Right cardiac atrium (tissue), 5 donors: ENCODE results near the gene KRTAP3-2. TPM values are rescaled to one million over a fixed set of nuclear protein-coding genes. Genes with fewer than 3 reads are reported as not detected.
A peak's percentile ranks its signal among the peaks of the same experiment; 100 is the strongest.

Source experiments
- ATAC-seq, 2 donors: fragments of 200-7000 bp; cut with Tn5 transposase; one replicate each; pipeline versions ENCODE4 v1.8.0 to v1.9.1; 2020; ENCODE audit warnings: moderate library complexity in 2 of 2, mild to moderate bottlenecking in 1 of 2
- DNase-seq, 3 donors: peaks; one replicate each; pipeline ENCODE4 v3.0.0-alpha.2; 2020
- H3K27ac ChIP-seq: one replicate; pipeline ENCODE4 v1.5.1; 2013; ENCODE audit warnings: mild to moderate bottlenecking, low read length, control low read depth, moderate library complexity
- H3K27me3 ChIP-seq: one replicate; pipeline ENCODE4 v1.6.1; 2013; ENCODE audit not compliant: control insufficient read depth, insufficient read depth
- H3K4me1 ChIP-seq: one replicate; pipeline ENCODE4 v1.6.1; 2013; ENCODE audit warnings: low read length; ENCODE audit not compliant: control insufficient read depth, insufficient read depth
- H3K4me3 ChIP-seq: one replicate; pipeline ENCODE4 v1.5.1; 2013; ENCODE audit warnings: low read length, control low read depth
- H3K9me3 ChIP-seq: one replicate; pipeline ENCODE4 v1.6.1; 2013; ENCODE audit warnings: low read length; ENCODE audit not compliant: control insufficient read depth
- WGBS: extraction: QIAGEN DNeasy Blood & Tissue Kit; methylation state at CpG from one replicate; pipeline ENCODE4 v1.1.7; 2013; 5-methylcytosine and 5-hydroxymethylcytosine counted together
- intact Hi-C, 4 donors: fragments of 100-400 bp; cut with DNase I; formaldehyde crosslinking; loops; one replicate each; pipeline versions ENCODE4 v1.11.0 to v1.14.0; 2022 to 2023
- polyA plus RNA-seq: library from polyadenylated mRNA; stranded (reverse); fragments of 200-250 nt; gene quantifications from one replicate; pipeline ENCODE4 v1.2.3, GENCODE V29; 2013
- total RNA-seq, 4 donors: library from RNA; stranded (reverse); fragmentation: NEBNext Ultra II Directional; extraction: Animal tissue kit (Norgen Biotek cat#: 25700); gene quantifications; one replicate each; pipeline ENCODE4 v1.2.1, GENCODE V29; 2021
- donor health status: healthy with polysubstance abuse.
- donor health status: DM: no; HTN: yes; CAD: no.
- donor health status: DM: no; HTN: no; CAD: no.
- donor health status: DM: no; HTN: yes; CAD: no; lungs with severe emphysema.
- donor health status: DM: yes; HTN: yes; CAD: no.

KRTAP3-2 gene
- total and polyA plus RNA-seq, 5 donors, result not detected

GRCh38 chr17:40986920-40987319, 12.8 kb downstream of the KRTAP3-2 start:
- no peak overlapping the region for H3K4me3 ChIP-seq
- H3K27ac ChIP-seq, result no peak overlapping the region
- DNase-seq (no peak), ATAC-seq (no peak)
- H3K27me3 ChIP-seq, result no peaks in the 10 kb centered on the region
- intact Hi-C loops, result no loop called here
- 59% methylated on average over 8 of the region's 8 CpGs for WGBS
- no peaks in the 10 kb centered on the region for H3K4me1 ChIP-seq
- H3K9me3 ChIP-seq, result no peaks in the 10 kb centered on the region

DNA sequence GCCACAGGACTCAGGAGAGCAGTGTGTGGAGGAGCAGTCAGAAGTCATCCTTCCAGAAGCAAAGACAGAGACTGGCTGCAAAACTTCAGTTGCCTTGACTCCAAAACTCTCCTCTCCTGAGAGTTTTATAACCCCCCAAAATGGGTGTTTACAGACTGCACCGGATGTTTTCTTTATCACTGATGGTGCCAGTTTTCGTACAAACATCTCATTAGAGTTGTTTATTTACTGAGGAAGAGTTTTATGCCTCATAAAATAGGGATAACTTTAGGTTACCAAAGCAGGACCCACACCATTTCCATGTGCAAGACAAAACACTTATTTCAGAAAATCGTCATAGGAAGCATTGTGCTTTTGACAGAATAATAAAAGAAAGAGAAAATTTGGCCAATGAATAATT, 15.5 kb downstream of the KRTAP3-2 start, which contains the start of gene KRT40:
Gene KRT40 (minus strand): TSS at position 101 of the 400 bp plus-strand sequence. CDS start 53 bp downstream, at position 48.
- no peak for ATAC-seq
- 65% methylated on average over 3 of the region's 3 CpGs for WGBS
- intact Hi-C loops, result no loop called here

DNA sequence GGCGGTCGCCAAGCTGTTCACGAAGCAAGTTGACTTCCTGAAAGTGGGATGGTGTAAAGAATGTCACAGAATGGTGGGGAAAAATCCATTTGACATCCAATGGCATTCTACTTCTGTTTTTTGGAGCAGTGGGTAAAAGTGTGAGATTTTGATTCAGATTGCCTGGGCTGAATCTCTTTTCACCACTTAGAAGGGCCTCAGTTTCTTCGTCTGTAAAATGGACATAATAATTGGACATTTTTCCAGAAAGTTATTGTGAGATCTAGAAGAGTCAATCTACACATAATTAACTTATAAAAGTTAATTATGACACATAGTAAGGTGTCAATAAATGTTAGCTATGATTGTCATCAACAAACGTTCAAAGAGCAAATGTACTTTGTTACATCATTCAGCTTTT, 18.6 kb downstream of the KRTAP3-2 start:
- 42% methylated on average over 5 of the region's 5 CpGs for WGBS
- no peak for ATAC-seq
- Histone ChIP-seq H3K27me3 (peaks cover 3% of the 10 kb centered on the region), H3K27ac (no peak overlapping the region), H3K4me3 (no peak overlapping the region), H3K4me1 (no peaks in the 10 kb centered on the region), H3K9me3 (no peaks in the 10 kb centered on the region)
- no peak for DNase-seq
- intact Hi-C loops, result no loop called here

More for the DNA sequence above, 15.5 kb downstream of the KRTAP3-2 start, which contains the start of gene KRT40:
- H3K27ac ChIP-seq, result no peak within 1 kb of the TSS
- H3K9me3 ChIP-seq, result no peaks in the 10 kb centered on the region
- H3K27me3 ChIP-seq, result no peaks in the 10 kb centered on the region
- no peak within 1 kb of the TSS for H3K4me3 ChIP-seq
- no peaks in the 10 kb centered on the region for H3K4me1 ChIP-seq
- no peak for DNase-seq

GRCh38 chr17:40980596-40980995, 19.1 kb downstream of the KRTAP3-2 start:
- DNase-seq, result peak in 2 of 3 donors; percentile 13 to 59
- H3K9me3 ChIP-seq, result no peaks in the 10 kb centered on the region
- intact Hi-C loops, result no loop called here
- no peaks in the 10 kb centered on the region for H3K4me1 ChIP-seq
- H3K4me3 ChIP-seq, result no peak overlapping the region
- peaks cover 3% of the 10 kb centered on the region for H3K27me3 ChIP-seq
- 16% methylated on average over 8 of the region's 8 CpGs for WGBS
- ATAC-seq, result no peak
- no peak overlapping the region for H3K27ac ChIP-seq

- intact Hi-C loops, result no loop called here
- Histone ChIP-seq H3K27me3 (peaks cover 3% of the 10 kb centered on the region), H3K9me3 (no peaks in the 10 kb centered on the region), H3K4me3 (no peak overlapping the region), H3K27ac (no peak overlapping the region), H3K4me1 (no peaks in the 10 kb centered on the region)
- WGBS, result 71% methylated on average over 3 of the region's 3 CpGs
- ATAC-seq (no peak), DNase-seq (no peak)
Observed at GRCh38 chr17:40980117-40980516, 19.6 kb downstream of the KRTAP3-2 start.

GRCh38 chr17:40978575-40979151, 21.0 kb downstream of the KRTAP3-2 start:
- WGBS, result 66% methylated on average over 13 of the region's 13 CpGs
- Histone ChIP-seq H3K4me1 (no peaks in the 10 kb centered on the region), H3K27ac (no peak overlapping the region), H3K9me3 (no peaks in the 10 kb centered on the region), H3K27me3 (peaks cover 3% of the 10 kb centered on the region), H3K4me3 (no peak overlapping the region)
- intact Hi-C loops, result no loop called here
- ATAC-seq (no peak), DNase-seq (peak in 1 of 3 donors; percentile 31)

DNA sequence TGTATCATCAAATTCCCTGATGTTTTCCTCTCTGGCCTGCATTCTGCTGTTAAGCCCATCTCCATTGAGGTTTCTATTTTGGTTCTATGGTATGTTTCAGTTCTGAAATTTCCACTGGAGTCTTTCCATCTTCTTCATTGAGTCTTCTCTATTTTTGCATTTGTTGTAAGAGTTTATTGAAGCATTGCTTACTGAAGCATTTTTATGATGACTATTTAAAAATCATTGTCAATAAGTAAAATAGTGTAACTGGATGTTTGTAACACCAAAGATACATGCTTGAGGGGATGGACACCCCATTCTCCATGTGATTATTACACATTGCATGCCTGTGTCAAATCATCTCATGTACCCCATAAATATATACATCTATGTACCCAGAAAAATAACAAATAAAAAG, 24.2 kb downstream of the KRTAP3-2 start:
- no peak overlapping the region for H3K27ac ChIP-seq
- ATAC-seq (no peak), DNase-seq (no peak)
- intact Hi-C loops, result no loop called here
- no peaks in the 10 kb centered on the region for H3K9me3 ChIP-seq
- H3K4me1 ChIP-seq, result no peaks in the 10 kb centered on the region
- peaks cover 3% of the 10 kb centered on the region for H3K27me3 ChIP-seq
- no peak overlapping the region for H3K4me3 ChIP-seq

- no peak overlapping the region for H3K27ac ChIP-seq
- H3K9me3 ChIP-seq, result no peaks in the 10 kb centered on the region
- intact Hi-C loops, result no loop called here
- peaks cover 3% of the 10 kb centered on the region for H3K27me3 ChIP-seq
- DNase-seq, result no peak
- no peak overlapping the region for H3K4me3 ChIP-seq
- 87% methylated on average over 3 of the region's 3 CpGs for WGBS
- no peaks in the 10 kb centered on the region for H3K4me1 ChIP-seq
- no peak for ATAC-seq
Observed at GRCh38 chr17:40974366-40974765, 25.3 kb downstream of the KRTAP3-2 start.

DNA sequence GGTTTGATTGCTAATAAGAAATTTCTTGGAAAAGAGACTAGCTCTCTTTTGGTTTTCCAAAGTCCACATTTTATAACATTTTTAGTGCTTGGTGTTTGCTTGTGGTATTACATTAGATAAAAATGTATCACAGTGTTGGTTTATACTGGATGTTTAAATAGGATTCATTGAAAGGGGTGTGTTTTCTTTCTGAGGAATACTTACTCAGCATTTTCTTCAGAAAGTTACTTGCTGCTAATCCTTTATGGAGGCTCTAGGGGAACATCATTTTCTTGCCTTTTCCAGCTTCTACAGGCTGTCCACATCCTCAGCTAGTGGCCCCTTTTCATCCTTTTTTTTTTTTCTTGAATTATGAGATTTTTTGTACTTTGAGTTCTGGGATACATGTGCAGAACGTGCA, 32.1 kb downstream of the KRTAP3-2 start:
- no peak overlapping the region for H3K27ac ChIP-seq
- no peaks in the 10 kb centered on the region for H3K27me3 ChIP-seq
- 89% methylated on average over 1 of the region's 1 CpG for WGBS
- no peaks in the 10 kb centered on the region for H3K9me3 ChIP-seq
- no peak overlapping the region for H3K4me3 ChIP-seq
- no peaks in the 10 kb centered on the region for H3K4me1 ChIP-seq
- intact Hi-C loops, result no loop called here
- no peak for DNase-seq
- ATAC-seq, result no peak

DNA sequence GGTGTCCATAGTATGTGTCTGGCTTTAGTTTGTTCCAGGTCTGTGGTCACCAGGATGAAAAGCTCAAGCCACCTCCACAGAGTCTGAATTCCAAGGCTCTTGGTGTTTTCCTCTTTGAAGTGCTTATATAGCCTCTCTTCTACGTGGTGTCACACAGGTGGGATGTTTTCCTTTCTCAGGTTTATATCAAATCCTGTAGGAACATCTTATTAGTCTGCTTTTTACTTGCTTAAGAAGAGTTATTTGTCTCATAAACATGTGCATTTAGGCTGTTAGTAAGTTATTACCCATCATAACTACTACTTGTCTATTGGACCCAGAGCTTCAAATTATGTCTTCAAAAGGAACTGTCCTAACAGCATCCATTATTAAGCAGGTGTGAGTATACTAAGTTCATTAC, 32.9 kb downstream of the KRTAP3-2 start, which contains the start of gene KRT39:
Gene KRT39 (minus strand): TSS at position 101 of the 400 bp plus-strand sequence. CDS start 92 bp downstream, at position 9.
- Histone ChIP-seq H3K9me3 (no peaks in the 10 kb centered on the region), H3K27me3 (no peaks in the 10 kb centered on the region), H3K4me3 (no peak within 1 kb of the TSS), H3K27ac (no peak within 1 kb of the TSS), H3K4me1 (no peaks in the 10 kb centered on the region)
- 62% methylated on average over 1 of the region's 1 CpG for WGBS
- intact Hi-C loops, result no loop called here
- DNase-seq (no peak), ATAC-seq (no peak)

DNA sequence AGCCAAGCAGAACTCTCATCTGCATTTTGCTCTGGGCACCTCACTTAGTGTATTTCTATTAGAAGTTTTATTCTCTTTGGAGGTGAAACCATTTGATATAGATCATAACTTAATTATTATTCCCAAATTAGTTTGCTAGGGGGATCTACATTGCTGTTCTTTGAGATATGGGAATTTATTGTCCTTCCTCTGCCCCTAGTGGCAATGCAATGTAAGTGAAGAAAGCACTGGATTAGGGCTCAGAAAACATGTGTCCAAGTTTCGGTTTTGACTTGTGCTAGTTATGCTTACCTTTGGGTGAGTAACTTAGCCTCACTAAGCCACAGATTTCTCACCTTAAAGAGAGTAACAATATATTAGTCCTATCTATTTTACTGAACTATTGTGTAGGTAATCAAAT, 35.9 kb downstream of the KRTAP3-2 start:
- H3K27ac ChIP-seq, result no peak overlapping the region
- DNase-seq (no peak), ATAC-seq (no peak)
- no peaks in the 10 kb centered on the region for H3K27me3 ChIP-seq
- WGBS, result 60% methylated on average over 1 of the region's 1 CpG
- no peaks in the 10 kb centered on the region for H3K4me1 ChIP-seq
- H3K4me3 ChIP-seq, result no peak overlapping the region
- H3K9me3 ChIP-seq, result no peaks in the 10 kb centered on the region
- intact Hi-C loops, result no loop called here

- WGBS, result 87% methylated on average over 4 of the region's 4 CpGs
- DNase-seq, result no peak
- no peak for ATAC-seq
Observed at GRCh38 chr17:40962059-40962561, 37.6 kb downstream of the KRTAP3-2 start.

More at GRCh38 chr17:40962059-40962561, 37.6 kb downstream of the KRTAP3-2 start:
- no peak overlapping the region for H3K4me3 ChIP-seq
- no peaks in the 10 kb centered on the region for H3K27me3 ChIP-seq
- H3K4me1 ChIP-seq, result no peaks in the 10 kb centered on the region
- H3K27ac ChIP-seq, result no peak overlapping the region
- intact Hi-C loops, result no loop called here
- no peaks in the 10 kb centered on the region for H3K9me3 ChIP-seq
